ENCODE results near the gene CLEC9A. TPM values are rescaled to one million over a fixed set of nuclear protein-coding genes. Genes with fewer than 3 reads are reported as not detected.

CLEC9A gene
- total RNA-seq, 6 experiments from 2014 or later: not detected

GRCh38 chr12:10027721-10028120 is 2.8 kb upstream of the CLEC9A start:
- TF ChIP-seq CTCF (IDR thresholded peaks at IDR 0.05) (no peak), POLR2A (IDR thresholded peaks at IDR 0.05) (no peak)
- no peaks in the 10 kb centered on the region for H3K27me3 ChIP-seq
- no peaks in the 10 kb centered on the region for H3K4me1 ChIP-seq
- H3K4me3 ChIP-seq: no peak overlapping the region
- no peaks in the 10 kb centered on the region for H3K9me3 ChIP-seq
- DNase-seq (no peak), ATAC-seq (peak in 3 of 4 donors; percentile 32 to 54 (median 36))
- WGBS (ENCODE audit: insufficient coverage, low coverage, low lambda C conversion rate, missing lambda C conversion rate): 18% methylated on average over 4 of the region's 4 CpGs
- intact Hi-C loops (cut with DNase I): no loop called here
- H3K36me3 ChIP-seq: no peaks in the 10 kb centered on the region
- H3K27ac ChIP-seq: no peak overlapping the region

DNA sequence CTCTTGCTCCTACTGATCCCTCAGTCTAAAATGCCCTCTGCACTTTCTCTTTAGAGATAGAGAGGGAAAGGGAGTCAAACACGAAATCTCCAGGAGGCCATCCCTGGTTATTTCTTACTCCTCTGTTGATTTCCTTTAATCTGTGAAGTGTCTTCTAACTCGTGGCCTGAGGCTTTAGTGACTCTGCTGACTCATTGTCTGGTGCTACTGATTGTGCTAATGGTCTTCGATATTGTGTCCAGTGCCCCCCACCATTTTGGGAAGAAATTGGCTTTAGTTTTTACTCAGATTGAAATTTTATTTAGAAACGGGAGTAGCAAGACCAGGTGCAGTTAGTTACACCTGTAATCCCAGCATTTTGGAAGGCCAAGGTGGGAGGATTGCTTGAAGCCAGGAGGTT is 839 bp downstream of the CLEC9A start:
- 40% methylated on average over 4 of the region's 4 CpGs for WGBS (ENCODE audit: insufficient coverage, low coverage, low lambda C conversion rate, missing lambda C conversion rate)
- H3K9me3 ChIP-seq: no peaks in the 10 kb centered on the region
- H3K36me3 ChIP-seq: no peaks in the 10 kb centered on the region
- DNase-seq (no peak), ATAC-seq (peak in 1 of 4 donors; percentile 21)
- no peak overlapping the region for H3K4me3 ChIP-seq
- intact Hi-C loops (cut with DNase I): loop anchor here in 1 of 2 donors (10.0 kb wide), 1 partner anchor 103 kb away; the partner anchor contains the start of gene CLEC7A
- no peaks in the 10 kb centered on the region for H3K27me3 ChIP-seq
- no peaks in the 10 kb centered on the region for H3K4me1 ChIP-seq
- no peak overlapping the region for H3K27ac ChIP-seq
- TF ChIP-seq POLR2A (IDR thresholded peaks at IDR 0.05) (no peak), CTCF (IDR thresholded peaks at IDR 0.05) (no peak)

- WGBS (ENCODE audit: insufficient coverage, low coverage, low lambda C conversion rate, missing lambda C conversion rate): 72% methylated on average over 5 of the region's 5 CpGs
- TF ChIP-seq POLR2A (IDR thresholded peaks at IDR 0.05) (no peak), CTCF (IDR thresholded peaks at IDR 0.05) (no peak)
- DNase-seq (no peak), ATAC-seq (peak in 1 of 4 donors; percentile 57)
- H3K27me3 ChIP-seq: no peaks in the 10 kb centered on the region
- intact Hi-C loops (cut with DNase I): loop anchor here in 1 of 2 donors (10.0 kb wide), 1 partner anchor 103 kb away; the partner anchor contains the start of gene CLEC7A
- no peak overlapping the region for H3K4me3 ChIP-seq
- no peak overlapping the region for H3K27ac ChIP-seq
- H3K4me1 ChIP-seq: no peaks in the 10 kb centered on the region
- H3K9me3 ChIP-seq: no peaks in the 10 kb centered on the region
- H3K36me3 ChIP-seq: no peaks in the 10 kb centered on the region
These were observed 1.3 kb downstream of the CLEC9A start for GRCh38 chr12:10031771-10032175.

DNA sequence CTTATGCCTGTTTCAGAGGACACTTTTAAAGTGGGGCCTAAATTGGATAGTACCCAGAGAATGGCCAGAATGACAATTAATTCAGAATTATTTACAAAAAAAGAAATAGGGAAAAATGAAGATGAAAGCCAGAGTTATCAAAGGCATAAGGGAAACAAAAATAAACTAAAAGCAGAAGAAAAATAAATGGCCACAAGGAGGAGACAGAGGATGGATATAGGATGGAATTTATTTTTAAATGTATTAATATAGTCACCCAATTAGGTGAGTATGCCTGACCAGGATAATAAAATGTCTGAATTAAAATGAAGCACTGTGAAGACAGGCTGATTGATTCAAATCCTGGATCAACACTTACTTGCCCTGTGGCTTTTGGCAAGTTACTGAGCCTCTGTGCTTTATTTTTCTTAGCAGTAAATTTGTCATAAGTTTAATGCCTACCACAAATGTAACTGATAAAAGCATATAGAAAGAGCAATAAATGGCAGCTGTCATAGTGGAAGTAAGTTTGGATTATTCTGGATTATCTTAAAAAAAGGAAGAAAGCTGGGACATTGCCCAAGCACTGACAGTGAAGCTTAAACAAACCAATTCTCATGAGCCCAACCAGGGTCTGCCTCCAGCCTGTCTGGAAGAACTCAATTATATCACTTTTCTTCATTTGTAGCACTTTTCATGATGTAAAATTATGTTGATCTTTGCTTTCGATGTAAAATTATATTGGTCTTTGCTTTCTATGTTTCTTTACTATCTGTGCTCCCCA is 3.5 kb downstream of the CLEC9A start:
- ATAC-seq: peak; percentile 42 to 75 (median 60)
- Histone ChIP-seq H3K27me3 (no peaks in the 10 kb centered on the region), H3K27ac (no peak overlapping the region), H3K4me3 (no peak overlapping the region), H3K9me3 (no peaks in the 10 kb centered on the region), H3K4me1 (no peaks in the 10 kb centered on the region), H3K36me3 (no peaks in the 10 kb centered on the region)
- intact Hi-C loops (cut with DNase I): loop anchor here in 1 of 2 donors (10.0 kb wide), 1 partner anchor 101 kb away; the partner anchor contains the start of gene CLEC7A
- no peak for DNase-seq
- WGBS (ENCODE audit: insufficient coverage, low coverage, low lambda C conversion rate, missing lambda C conversion rate): 33% methylated on average over 1 of the region's 1 CpG
- TF ChIP-seq POLR2A (IDR thresholded peaks at IDR 0.05) (no peak), CTCF (IDR thresholded peaks at IDR 0.05) (peak; percentile 57 to 64 (median 59))
